ENCODE measurements around the gene DENND4B. TPM values are rescaled to one million over a fixed set of nuclear protein-coding genes. Genes with fewer than 3 reads are reported as not detected.

Gene DENND4B
- total RNA-seq, 2 experiments from 2014 or later, result 90.2 to 91.4 TPM

- DNase-seq, result no peak
- peaks cover 20% of the 10 kb centered on the region for H3K36me3 Mint-ChIP-seq
- no peaks in the 10 kb centered on the region for H3K27me3 Mint-ChIP-seq
- H3K4me1 Mint-ChIP-seq, result peaks cover 40% of the 10 kb centered on the region
- no peaks in the 10 kb centered on the region for H3K9me3 Mint-ChIP-seq
- H3K27ac Mint-ChIP-seq, result no peak overlapping the region
- no peak overlapping the region for H3K4me3 Mint-ChIP-seq
These were observed 13.7 kb upstream of the DENND4B start for GRCh38 chr1:153960206-153960605.

GRCh38 chr1:153959454-153959853 is 12.9 kb upstream of the DENND4B start:
- no peak overlapping the region for H3K4me3 Mint-ChIP-seq
- H3K36me3 Mint-ChIP-seq, result peaks cover 20% of the 10 kb centered on the region
- no peak for DNase-seq
- peak overlapping the region; percentile 61 for H3K27ac Mint-ChIP-seq
- no peaks in the 10 kb centered on the region for H3K9me3 Mint-ChIP-seq
- H3K4me1 Mint-ChIP-seq, result peaks cover 43% of the 10 kb centered on the region
- H3K27me3 Mint-ChIP-seq, result no peaks in the 10 kb centered on the region

GRCh38 chr1:153958961-153959260 is 12.4 kb upstream of the DENND4B start:
- Mint-ChIP-seq H3K4me3 (peak overlapping the region; percentile 92), H3K36me3 (peaks cover 25% of the 10 kb centered on the region), H3K27me3 (no peaks in the 10 kb centered on the region), H3K9me3 (no peaks in the 10 kb centered on the region), H3K27ac (peak overlapping the region; percentile 96), H3K4me1 (peaks cover 46% of the 10 kb centered on the region)
- no peak for DNase-seq

- peak; percentile 96 for DNase-seq
- H3K4me1 Mint-ChIP-seq, result peaks cover 44% of the 10 kb centered on the region
- peaks cover 25% of the 10 kb centered on the region for H3K36me3 Mint-ChIP-seq
- H3K27me3 Mint-ChIP-seq, result no peaks in the 10 kb centered on the region
- H3K27ac Mint-ChIP-seq, result peak within 1 kb of the TSS; percentile 96
- no peaks in the 10 kb centered on the region for H3K9me3 Mint-ChIP-seq
- peak within 1 kb of the TSS; percentile 92 for H3K4me3 Mint-ChIP-seq
These were observed 11.8 kb upstream of the DENND4B start, which contains the start of gene CRTC2 for GRCh38 chr1:153958111-153958960. TSS of gene CRTC2 (minus strand) at chr1:153958612. CDS start at chr1:153958497, 115 bp downstream.

- H3K4me3 Mint-ChIP-seq, result peak overlapping the region; percentile 92
- H3K27me3 Mint-ChIP-seq, result no peaks in the 10 kb centered on the region
- peak; percentile 60 for DNase-seq
- peak overlapping the region; percentile 96 for H3K27ac Mint-ChIP-seq
- H3K4me1 Mint-ChIP-seq, result peaks cover 44% of the 10 kb centered on the region
- no peaks in the 10 kb centered on the region for H3K9me3 Mint-ChIP-seq
- H3K36me3 Mint-ChIP-seq, result peaks cover 23% of the 10 kb centered on the region
These were observed 11.2 kb upstream of the DENND4B start for GRCh38 chr1:153957744-153958110.

GRCh38 chr1:153956997-153957715 is 10.6 kb upstream of the DENND4B start:
- DNase-seq, result no peak
- H3K36me3 Mint-ChIP-seq, result peaks cover 18% of the 10 kb centered on the region
- peak overlapping the region; percentile 92 for H3K4me3 Mint-ChIP-seq
- no peaks in the 10 kb centered on the region for H3K27me3 Mint-ChIP-seq
- H3K27ac Mint-ChIP-seq, result peak overlapping the region; percentile 96
- H3K4me1 Mint-ChIP-seq, result peaks cover 40% of the 10 kb centered on the region
- no peaks in the 10 kb centered on the region for H3K9me3 Mint-ChIP-seq

- DNase-seq, result no peak
- Mint-ChIP-seq H3K4me1 (peaks cover 34% of the 10 kb centered on the region), H3K9me3 (no peaks in the 10 kb centered on the region), H3K4me3 (peak overlapping the region; percentile 37), H3K27me3 (no peaks in the 10 kb centered on the region), H3K36me3 (peaks cover 20% of the 10 kb centered on the region), H3K27ac (no peak overlapping the region)
These were observed 8.3 kb upstream of the DENND4B start for GRCh38 chr1:153954826-153955225.

- DNase-seq, result no peak
- peak overlapping the region; percentile 37 for H3K4me3 Mint-ChIP-seq
- peak overlapping the region; percentile 61 for H3K27ac Mint-ChIP-seq
- H3K9me3 Mint-ChIP-seq, result no peaks in the 10 kb centered on the region
- H3K4me1 Mint-ChIP-seq, result peaks cover 34% of the 10 kb centered on the region
- peaks cover 20% of the 10 kb centered on the region for H3K36me3 Mint-ChIP-seq
- no peaks in the 10 kb centered on the region for H3K27me3 Mint-ChIP-seq
These were observed 7.4 kb upstream of the DENND4B start for GRCh38 chr1:153953859-153954365.

- Mint-ChIP-seq H3K36me3 (peaks cover 14% of the 10 kb centered on the region), H3K9me3 (no peaks in the 10 kb centered on the region), H3K4me3 (no peak overlapping the region), H3K27me3 (no peaks in the 10 kb centered on the region), H3K27ac (no peak overlapping the region), H3K4me1 (peaks cover 29% of the 10 kb centered on the region)
- DNase-seq, result no peak
These were observed 5.3 kb upstream of the DENND4B start for GRCh38 chr1:153951801-153952200.

GRCh38 chr1:153951183-153951582 is 4.7 kb upstream of the DENND4B start:
- no peaks in the 10 kb centered on the region for H3K9me3 Mint-ChIP-seq
- no peaks in the 10 kb centered on the region for H3K27me3 Mint-ChIP-seq
- peaks cover 25% of the 10 kb centered on the region for H3K4me1 Mint-ChIP-seq
- H3K36me3 Mint-ChIP-seq, result peaks cover 13% of the 10 kb centered on the region
- no peak overlapping the region for H3K4me3 Mint-ChIP-seq
- DNase-seq, result no peak
- peak overlapping the region; percentile 50 for H3K27ac Mint-ChIP-seq

- peak overlapping the region; percentile 95 for H3K27ac Mint-ChIP-seq
- no peaks in the 10 kb centered on the region for H3K27me3 Mint-ChIP-seq
- peak overlapping the region; percentile 93 for H3K4me3 Mint-ChIP-seq
- peaks cover 24% of the 10 kb centered on the region for H3K36me3 Mint-ChIP-seq
- H3K9me3 Mint-ChIP-seq, result no peaks in the 10 kb centered on the region
- H3K4me1 Mint-ChIP-seq, result peaks cover 26% of the 10 kb centered on the region
- peak; percentile 80 for DNase-seq
These were observed 510 bp downstream of the DENND4B start for GRCh38 chr1:153945795-153946621.

- Mint-ChIP-seq H3K27ac (peak overlapping the region; percentile 95), H3K4me3 (peak overlapping the region; percentile 93), H3K9me3 (no peaks in the 10 kb centered on the region), H3K4me1 (peaks cover 26% of the 10 kb centered on the region), H3K36me3 (peaks cover 25% of the 10 kb centered on the region), H3K27me3 (no peaks in the 10 kb centered on the region)
- DNase-seq, result peak; percentile 83
These were observed 1.3 kb downstream of the DENND4B start for GRCh38 chr1:153945131-153945794.

- Mint-ChIP-seq H3K4me1 (peaks cover 26% of the 10 kb centered on the region), H3K36me3 (peaks cover 27% of the 10 kb centered on the region), H3K27me3 (no peaks in the 10 kb centered on the region)
These were observed 1.7 kb downstream of the DENND4B start for GRCh38 chr1:153944827-153945117.

GRCh38 chr1:153944005-153944826 is 2.3 kb downstream of the DENND4B start:
- H3K36me3 Mint-ChIP-seq, result peaks cover 27% of the 10 kb centered on the region
- H3K27ac Mint-ChIP-seq, result peak overlapping the region; percentile 95
- peak overlapping the region; percentile 93 for H3K4me3 Mint-ChIP-seq
- H3K27me3 Mint-ChIP-seq, result no peaks in the 10 kb centered on the region
- no peaks in the 10 kb centered on the region for H3K9me3 Mint-ChIP-seq
- H3K4me1 Mint-ChIP-seq, result peaks cover 26% of the 10 kb centered on the region
- DNase-seq, result no peak

More at GRCh38 chr1:153944827-153945117, 1.7 kb downstream of the DENND4B start:
- peak overlapping the region; percentile 95 for H3K27ac Mint-ChIP-seq
- peak overlapping the region; percentile 93 for H3K4me3 Mint-ChIP-seq
- DNase-seq, result no peak
- no peaks in the 10 kb centered on the region for H3K9me3 Mint-ChIP-seq

Data from activated naive CD8-positive, alpha-beta T cell treated with anti-CD3 and anti-CD28 coated beads for 36 hours (primary cell).